ENCODE measurements around the gene STPG3.
A peak's percentile ranks its signal among the peaks of the same experiment; 100 is the strongest.

STPG3 gene

GRCh38 chr9:137221506-137222111, 29.5 kb upstream of the STPG3 start:
- peak in 1 of 56 donors; percentile 29 for DNase-seq

GRCh38 chr9:137222190-137223077, 28.7 kb upstream of the STPG3 start, which contains the start of gene RNF208:
Gene RNF208, minus strand, starts transcription at chr9:137222240. Its CDS starts 1,028 bp downstream, at chr9:137221212.
- peak in 11 of 56 donors; percentile 13 to 63 (median 36) for DNase-seq

DNA sequence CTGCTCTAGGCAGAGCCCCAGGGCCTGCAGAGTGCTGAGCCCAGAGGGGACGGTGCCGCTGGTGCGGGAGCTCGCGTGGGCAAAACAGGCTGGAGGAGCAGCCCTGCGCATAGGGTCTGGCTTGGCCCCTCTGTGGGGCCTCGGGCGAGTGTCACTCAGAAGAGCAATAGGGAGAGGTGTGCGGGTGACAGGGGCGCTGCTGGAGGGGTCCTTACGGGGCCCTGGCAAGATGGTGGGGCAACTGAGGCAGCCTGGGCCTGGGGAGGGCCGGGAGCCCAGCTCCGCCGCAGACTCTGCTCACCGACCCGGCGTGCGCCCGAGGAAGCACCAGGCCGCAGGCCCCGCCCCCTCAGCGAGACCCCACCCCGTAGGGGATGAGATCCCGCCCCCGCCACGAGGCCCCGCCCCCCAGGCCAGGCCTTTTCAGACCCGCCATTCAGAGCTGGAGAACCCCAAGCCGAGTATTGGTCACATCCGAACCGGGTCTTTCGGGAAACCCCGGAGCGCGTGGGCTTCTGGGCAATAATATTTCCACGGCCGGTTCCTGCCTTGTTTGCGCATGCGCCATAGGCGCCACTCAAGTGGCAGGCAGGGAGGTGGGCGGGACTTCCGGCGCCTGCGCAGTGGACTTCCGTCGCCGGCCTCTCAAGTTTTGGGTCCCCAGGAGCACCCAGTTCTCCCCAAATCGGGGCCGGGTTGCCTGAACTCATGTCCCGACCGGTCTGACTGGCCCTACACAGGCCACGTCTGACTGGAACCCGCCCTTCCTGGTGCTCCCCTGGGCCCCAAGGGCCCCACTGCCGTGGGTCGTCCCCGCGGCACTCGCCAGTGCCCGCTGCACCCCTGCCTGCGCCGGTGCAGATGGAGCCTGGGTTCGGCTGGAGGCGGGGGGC, 27.8 kb upstream of the STPG3 start:
- peak; percentile 60 to 99 (median 96) for DNase-seq

DNA sequence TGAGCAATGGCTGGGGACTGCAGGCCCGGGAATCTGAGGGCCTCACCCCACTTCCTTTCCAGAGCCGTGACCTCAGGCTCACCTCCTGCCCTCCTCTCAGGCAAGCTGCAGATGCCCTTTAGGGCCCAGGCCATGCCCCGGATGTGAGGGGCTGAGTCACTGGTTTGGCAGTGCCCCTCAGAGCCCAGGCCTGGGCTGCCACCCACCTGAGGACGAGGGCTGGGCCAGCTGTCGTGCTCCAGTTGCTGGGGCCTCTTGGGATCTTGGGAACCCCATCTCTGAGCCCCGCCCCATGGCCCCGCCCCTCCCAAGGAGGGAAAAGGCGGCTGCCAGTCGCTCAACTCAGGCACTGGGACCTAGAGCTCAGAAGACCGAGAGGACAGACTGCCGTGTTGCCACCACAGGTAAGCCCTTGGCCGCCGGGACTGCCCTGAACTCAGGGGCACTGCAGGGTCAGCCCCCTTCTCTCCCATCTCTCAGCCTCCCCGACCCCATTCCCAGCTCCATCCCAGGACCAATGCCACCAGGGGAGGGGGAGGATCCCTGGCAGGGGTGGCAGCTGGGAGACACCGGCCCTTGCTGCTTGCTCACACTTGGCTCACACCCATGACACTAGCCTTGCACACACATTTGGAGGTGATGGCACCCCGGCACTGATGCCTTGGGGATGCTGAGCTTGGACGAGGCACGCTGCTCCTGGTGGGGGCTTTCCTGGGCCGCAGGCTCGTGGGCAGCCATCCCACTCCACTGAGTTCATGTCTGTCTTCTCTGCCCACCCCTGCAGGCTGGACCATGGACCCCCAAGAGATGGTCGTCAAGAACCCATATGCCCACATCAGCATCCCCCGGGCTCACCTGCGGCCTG, 26.0 kb upstream of the STPG3 start, which contains the start of gene CYSRT1:
CYSRT1 (plus strand) TSS at position 345 of the 865 bp plus-strand sequence; CDS start at position 793, 448 bp downstream.
- DNase-seq: no peak

GRCh38 chr9:137225699-137226331, 25.3 kb upstream of the STPG3 start:
- DNase-seq: no peak

GRCh38 chr9:137226338-137227053, 24.6 kb upstream of the STPG3 start:
- no peak for DNase-seq

GRCh38 chr9:137227054-137227852, 23.8 kb upstream of the STPG3 start, which contains the start of gene RNF224:
Gene RNF224, plus strand, starts transcription at chr9:137227502. Its CDS starts 834 bp downstream, at chr9:137228336.
- peak in 45 of 56 donors; percentile 2 to 80 (median 35) for DNase-seq

DNA sequence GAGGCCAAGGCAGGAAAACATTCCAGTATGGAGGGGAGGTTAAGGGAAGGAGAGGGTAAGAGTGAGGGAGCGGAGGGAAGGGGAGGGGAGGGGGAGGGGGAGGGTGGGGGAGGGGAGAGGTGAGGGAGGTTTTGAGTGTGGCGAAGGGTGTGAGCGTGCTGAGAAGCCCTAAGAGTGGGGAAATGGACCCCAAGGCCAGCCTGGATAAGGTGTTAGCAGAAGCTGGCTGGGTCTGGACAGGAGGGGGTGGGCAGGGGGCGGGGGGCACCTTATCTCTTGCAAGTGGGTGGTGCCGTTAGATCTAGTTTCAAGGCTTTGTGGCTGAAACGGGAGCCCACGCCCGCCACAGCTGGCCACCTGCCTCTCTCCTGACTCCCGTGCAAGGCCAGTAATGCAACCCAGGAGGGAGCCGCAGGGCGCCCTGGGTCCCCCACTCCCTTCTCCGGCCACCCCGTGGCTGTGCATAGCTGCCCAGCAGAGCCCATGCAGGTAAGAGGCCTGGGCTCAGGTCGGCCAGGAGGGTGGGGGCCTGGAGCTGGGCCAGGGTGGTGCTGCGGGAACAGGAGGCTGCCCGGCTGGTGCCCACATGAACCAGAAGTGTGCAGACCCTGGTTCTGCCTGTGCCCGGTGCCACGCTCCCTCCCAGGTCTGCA, 23.1 kb upstream of the STPG3 start:
- no peak for DNase-seq

DNA sequence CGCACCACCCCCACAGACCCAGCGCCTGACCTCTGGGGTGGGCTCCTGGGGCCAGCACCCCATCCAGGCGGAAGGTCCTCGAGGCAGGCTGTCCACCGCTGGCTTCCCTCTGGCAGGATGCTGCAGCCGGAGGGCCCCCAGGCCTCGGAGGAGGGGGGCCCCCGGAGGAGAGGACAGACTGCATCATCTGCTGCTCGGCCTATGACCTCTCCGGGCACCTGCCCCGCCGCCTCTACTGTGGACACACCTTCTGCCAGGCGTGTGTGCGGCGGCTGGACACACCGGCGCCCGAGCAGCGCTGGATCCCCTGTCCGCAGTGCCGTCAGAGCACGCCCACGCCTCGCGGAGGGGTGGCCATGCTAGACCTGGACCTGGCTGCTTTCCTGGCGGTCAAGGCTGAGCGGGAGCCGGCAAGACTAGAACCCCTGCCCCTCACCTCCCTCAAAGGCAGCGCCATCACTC, 22.5 kb upstream of the STPG3 start:
- DNase-seq: no peak

GRCh38 chr9:137228968-137229896, 21.9 kb upstream of the STPG3 start:
- no peak for DNase-seq

- no peak for DNase-seq
Observed at GRCh38 chr9:137229903-137230704, 21.0 kb upstream of the STPG3 start.

GRCh38 chr9:137230705-137231371, 20.2 kb upstream of the STPG3 start, which contains the start of gene SLC34A3:
Gene SLC34A3, plus strand, starts transcription at chr9:137230901. Its CDS starts 802 bp downstream, at chr9:137231703.
- no peak for DNase-seq

DNA sequence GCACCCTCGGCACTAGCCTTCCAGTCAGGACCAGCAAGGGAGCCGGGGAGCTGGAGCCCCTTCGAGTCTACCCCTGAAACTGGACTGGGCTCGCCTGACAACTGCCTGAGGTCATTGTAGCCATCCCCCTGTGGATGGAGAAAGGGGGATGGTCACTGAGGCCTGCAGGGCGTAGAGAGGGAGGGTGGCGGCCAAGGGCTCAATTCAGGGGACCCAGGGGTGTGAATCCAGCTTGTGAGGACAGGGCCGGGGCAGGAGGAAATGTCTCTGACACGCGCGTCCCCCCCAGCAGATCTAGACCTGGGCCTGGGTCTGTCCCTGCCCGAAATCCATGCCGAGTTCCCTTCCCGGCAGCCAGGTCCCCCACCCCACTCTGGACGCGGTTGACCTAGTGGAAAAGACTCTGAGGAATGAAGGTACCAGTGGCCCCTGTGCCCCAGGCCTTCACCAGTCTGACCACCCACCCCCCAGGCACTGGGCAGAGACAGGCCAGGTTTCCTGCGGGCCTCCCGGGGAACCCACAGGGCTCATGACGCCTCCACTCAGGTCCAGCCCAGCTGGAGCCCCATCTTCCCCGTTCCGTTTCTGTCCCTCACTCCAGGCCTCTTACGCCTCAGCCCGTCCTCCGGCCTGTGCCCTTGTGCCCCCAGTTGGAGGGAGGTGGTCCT, 19.6 kb upstream of the STPG3 start:
- DNase-seq: no peak

DNA sequence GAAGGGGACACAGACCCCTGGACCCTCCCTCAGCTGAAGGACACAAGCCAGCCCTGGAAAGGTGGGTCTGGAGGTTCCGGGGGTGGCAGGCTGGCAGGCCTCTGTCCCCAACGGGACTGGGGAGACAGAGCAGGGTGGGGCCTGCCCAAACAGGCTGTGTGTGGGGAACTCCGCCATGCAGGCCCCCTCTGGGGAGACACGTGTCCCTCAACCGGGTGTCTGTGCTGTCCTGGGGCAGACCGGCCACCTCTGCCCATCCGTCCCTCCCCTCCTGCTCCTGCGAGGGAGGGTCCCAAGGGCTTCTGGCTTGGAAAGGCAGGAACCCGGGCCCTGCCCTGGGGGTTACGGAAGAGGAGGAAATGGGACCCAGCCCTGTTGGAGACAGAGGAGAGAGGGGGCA, 19.0 kb upstream of the STPG3 start:
- no peak for DNase-seq
